ENCODE measurements around the gene CAPSL. TPM values are rescaled to one million over a fixed set of nuclear protein-coding genes. Genes with fewer than 3 reads are reported as not detected.

The CAPSL gene
- total RNA-seq, 6 experiments from 2014 or later, result 0.19 to 0.52 (median 0.35) TPM; not detected in 1

DNA sequence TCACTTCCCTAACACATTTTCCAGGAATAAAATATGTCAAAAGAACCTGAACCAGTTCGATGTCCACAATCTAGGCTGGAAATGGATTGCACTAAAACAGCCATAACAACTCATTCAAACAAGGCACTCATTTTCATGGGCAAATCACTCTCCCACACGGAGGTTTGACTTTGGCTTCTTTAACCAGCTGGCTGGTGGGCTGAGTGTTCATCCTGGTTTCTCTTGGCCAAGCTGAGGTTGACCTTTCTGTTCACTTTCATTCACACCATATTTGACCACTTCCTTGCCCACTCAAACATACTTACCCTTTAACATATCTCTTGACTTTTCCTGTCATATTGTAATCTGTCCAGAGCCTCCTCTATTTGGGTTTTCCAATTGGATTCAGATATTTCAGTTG lies 76.3 kb downstream of the CAPSL start:
- Mint-ChIP-seq H3K4me3 (peak overlapping the region; percentile 57), H3K27me3 (ENCODE audit: insufficient read depth) (peaks cover 2% of the 10 kb centered on the region; the same call in 1 of the 2 replicates), H3K27ac (peak overlapping the region; percentile 81), H3K4me1 (ENCODE audit: low read depth) (peaks cover 61% of the 10 kb centered on the region), H3K36me3 (ENCODE audit: low read depth) (peaks cover 61% of the 10 kb centered on the region), H3K9me3 (no peaks in the 10 kb centered on the region; the same call in 1 of the 2 replicates)
- DNase-seq, result no peak
- TF ChIP-seq, protein P1, sequence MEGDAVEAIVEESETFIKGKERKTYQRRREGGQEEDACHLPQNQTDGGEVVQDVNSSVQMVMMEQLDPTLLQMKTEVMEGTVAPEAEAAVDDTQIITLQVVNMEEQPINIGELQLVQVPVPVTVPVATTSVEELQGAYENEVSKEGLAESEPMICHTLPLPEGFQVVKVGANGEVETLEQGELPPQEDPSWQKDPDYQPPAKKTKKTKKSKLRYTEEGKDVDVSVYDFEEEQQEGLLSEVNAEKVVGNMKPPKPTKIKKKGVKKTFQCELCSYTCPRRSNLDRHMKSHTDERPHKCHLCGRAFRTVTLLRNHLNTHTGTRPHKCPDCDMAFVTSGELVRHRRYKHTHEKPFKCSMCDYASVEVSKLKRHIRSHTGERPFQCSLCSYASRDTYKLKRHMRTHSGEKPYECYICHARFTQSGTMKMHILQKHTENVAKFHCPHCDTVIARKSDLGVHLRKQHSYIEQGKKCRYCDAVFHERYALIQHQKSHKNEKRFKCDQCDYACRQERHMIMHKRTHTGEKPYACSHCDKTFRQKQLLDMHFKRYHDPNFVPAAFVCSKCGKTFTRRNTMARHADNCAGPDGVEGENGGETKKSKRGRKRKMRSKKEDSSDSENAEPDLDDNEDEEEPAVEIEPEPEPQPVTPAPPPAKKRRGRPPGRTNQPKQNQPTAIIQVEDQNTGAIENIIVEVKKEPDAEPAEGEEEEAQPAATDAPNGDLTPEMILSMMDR (IDR thresholded peaks at IDR 0.05), result no peak

- peak overlapping the region; percentile 57 for H3K4me3 Mint-ChIP-seq
- peak overlapping the region; percentile 81 for H3K27ac Mint-ChIP-seq
- peaks cover 59% of the 10 kb centered on the region for H3K36me3 Mint-ChIP-seq (ENCODE audit: low read depth)
- TF ChIP-seq, protein P1 (IDR thresholded peaks at IDR 0.05), result no peak
- peaks cover 2% of the 10 kb centered on the region; the same call in 1 of the 2 replicates for H3K27me3 Mint-ChIP-seq (ENCODE audit: insufficient read depth)
- peaks cover 66% of the 10 kb centered on the region for H3K4me1 Mint-ChIP-seq (ENCODE audit: low read depth)
- peak; percentile 81 for DNase-seq
- no peaks in the 10 kb centered on the region; the same call in 1 of the 2 replicates for H3K9me3 Mint-ChIP-seq
Measured at GRCh38 chr5:35861718-35862117, 76.7 kb downstream of the CAPSL start.

- Mint-ChIP-seq H3K27me3 (ENCODE audit: insufficient read depth) (peaks cover 2% of the 10 kb centered on the region; the same call in 1 of the 2 replicates), H3K9me3 (no peaks in the 10 kb centered on the region; the same call in 1 of the 2 replicates), H3K36me3 (ENCODE audit: low read depth) (peaks cover 57% of the 10 kb centered on the region), H3K27ac (peak overlapping the region; percentile 81), H3K4me3 (peak overlapping the region; percentile 57), H3K4me1 (ENCODE audit: low read depth) (peaks cover 76% of the 10 kb centered on the region)
- DNase-seq, result no peak
- TF ChIP-seq, protein P1 (IDR thresholded peaks at IDR 0.05), result no peak
Measured at GRCh38 chr5:35860686-35861085, 77.7 kb downstream of the CAPSL start.

GRCh38 chr5:35859101-35859661 lies 79.2 kb downstream of the CAPSL start:
- H3K4me3 Mint-ChIP-seq, result peak overlapping the region; percentile 73
- H3K27ac Mint-ChIP-seq, result peak overlapping the region; percentile 69
- H3K27me3 Mint-ChIP-seq (ENCODE audit: insufficient read depth), result peaks cover 2% of the 10 kb centered on the region; the same call in 1 of the 2 replicates
- no peaks in the 10 kb centered on the region for H3K9me3 Mint-ChIP-seq
- TF ChIP-seq, protein P1 (IDR thresholded peaks at IDR 0.05), result no peak
- H3K4me1 Mint-ChIP-seq (ENCODE audit: low read depth), result peaks cover 91% of the 10 kb centered on the region
- peak; percentile 36 for DNase-seq
- H3K36me3 Mint-ChIP-seq (ENCODE audit: low read depth), result peaks cover 42% of the 10 kb centered on the region

DNA sequence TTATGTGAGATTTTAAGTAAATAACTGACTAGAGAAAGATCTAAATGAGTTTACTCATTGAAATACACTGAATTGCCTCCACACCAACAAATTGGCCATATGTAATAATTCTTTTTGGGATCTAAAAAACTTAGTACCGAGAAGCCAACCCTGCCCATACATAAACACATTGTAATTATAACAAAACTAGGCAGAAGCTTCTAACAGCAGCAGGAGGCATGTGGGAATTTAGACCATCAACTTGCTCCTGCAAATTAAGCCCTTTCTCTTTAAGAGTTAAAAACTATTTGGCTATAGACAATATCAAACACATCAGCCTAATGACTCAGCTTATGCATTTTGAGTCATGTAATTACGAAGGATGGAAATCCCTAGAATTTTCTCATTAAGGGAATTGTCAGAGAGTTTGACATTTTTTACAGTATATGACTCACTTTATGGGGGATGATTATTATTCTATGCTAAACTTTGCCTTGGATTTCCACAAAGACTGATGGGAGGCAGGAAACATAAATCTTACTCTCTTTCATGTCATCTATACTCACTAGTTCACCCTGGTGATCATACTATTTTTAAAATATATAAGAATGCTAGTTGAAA lies 80.7 kb downstream of the CAPSL start:
- Mint-ChIP-seq H3K27me3 (ENCODE audit: insufficient read depth) (peaks cover 2% of the 10 kb centered on the region; the same call in 1 of the 2 replicates), H3K36me3 (ENCODE audit: low read depth) (peaks cover 27% of the 10 kb centered on the region), H3K4me1 (ENCODE audit: low read depth) (peaks cover 100% of the 10 kb centered on the region), H3K9me3 (no peaks in the 10 kb centered on the region), H3K27ac (peak overlapping the region; percentile 84), H3K4me3 (peak overlapping the region; percentile 83)
- TF ChIP-seq, protein P1 (IDR thresholded peaks at IDR 0.05), result no peak
- peak; percentile 86 for DNase-seq
